Fibroblast of the aortic adventitia (primary cell): Measurements from ENCODE around the gene COL5A2. TPM values are rescaled to one million over a fixed set of nuclear protein-coding genes. Genes with fewer than 3 reads are reported as not detected.

Experiments used
- DNase-seq: peaks from one replicate; pipeline ENCODE4 v3.0.0-alpha.2; 2010; ENCODE audit warnings: low read depth
- H3K4me3 ChIP-seq: 2 replicates; pipeline ENCODE4 v1.5.1; 2011; ENCODE audit warnings: low read depth, mild to moderate bottlenecking, control low read depth, low read length, moderate library complexity
- total RNA-seq: library from RNA; depleted of rRNA; stranded (reverse); fragments of >200 nt; gene quantifications from 2 replicates; pipeline ENCODE4 v1.2.3, GENCODE V29; 2012; ENCODE audit warnings: low replicate concordance
- TF ChIP-seq, protein P1 (sequence below): IDR thresholded peaks from 2 replicates; pipeline ENCODE4 v1.5.1; 2011; ENCODE audit warnings: mild to moderate bottlenecking, low read length, control low read depth, inconsistent platforms; ENCODE audit not compliant: insufficient read depth

The COL5A2 gene
- total RNA-seq, 1 donor = 133 TPM

DNA sequence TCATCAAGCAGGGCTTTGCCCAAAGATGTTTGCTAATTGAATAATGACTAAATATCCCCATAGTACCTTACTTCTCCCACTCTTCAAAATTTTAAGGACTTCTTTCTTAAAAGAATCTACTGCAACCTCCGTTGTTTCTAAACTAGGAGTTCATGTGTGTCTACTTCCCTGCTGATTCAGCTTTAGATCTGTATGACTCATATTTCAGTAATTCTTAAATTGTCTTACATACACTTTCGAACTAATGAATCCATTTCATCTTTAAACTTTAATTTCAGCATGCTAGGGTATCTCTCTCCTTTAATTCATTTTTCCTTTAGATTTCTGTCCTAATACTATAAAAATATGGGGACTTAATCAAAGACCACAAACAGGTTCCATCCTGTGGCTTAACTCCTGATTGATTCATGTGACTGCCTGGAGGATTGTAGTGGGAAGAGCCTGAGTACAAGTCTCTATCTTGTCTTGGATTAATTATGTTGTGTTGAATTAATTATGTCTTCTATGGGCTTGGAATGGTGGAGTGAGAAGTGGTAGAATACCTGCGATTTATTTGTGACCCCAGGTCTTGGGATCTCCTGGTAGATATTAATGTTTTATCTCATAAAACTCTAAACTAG is 24.9 kb upstream of the COL5A2 start:
- DNase-seq = peak; percentile 57
- TF ChIP-seq, protein P1, sequence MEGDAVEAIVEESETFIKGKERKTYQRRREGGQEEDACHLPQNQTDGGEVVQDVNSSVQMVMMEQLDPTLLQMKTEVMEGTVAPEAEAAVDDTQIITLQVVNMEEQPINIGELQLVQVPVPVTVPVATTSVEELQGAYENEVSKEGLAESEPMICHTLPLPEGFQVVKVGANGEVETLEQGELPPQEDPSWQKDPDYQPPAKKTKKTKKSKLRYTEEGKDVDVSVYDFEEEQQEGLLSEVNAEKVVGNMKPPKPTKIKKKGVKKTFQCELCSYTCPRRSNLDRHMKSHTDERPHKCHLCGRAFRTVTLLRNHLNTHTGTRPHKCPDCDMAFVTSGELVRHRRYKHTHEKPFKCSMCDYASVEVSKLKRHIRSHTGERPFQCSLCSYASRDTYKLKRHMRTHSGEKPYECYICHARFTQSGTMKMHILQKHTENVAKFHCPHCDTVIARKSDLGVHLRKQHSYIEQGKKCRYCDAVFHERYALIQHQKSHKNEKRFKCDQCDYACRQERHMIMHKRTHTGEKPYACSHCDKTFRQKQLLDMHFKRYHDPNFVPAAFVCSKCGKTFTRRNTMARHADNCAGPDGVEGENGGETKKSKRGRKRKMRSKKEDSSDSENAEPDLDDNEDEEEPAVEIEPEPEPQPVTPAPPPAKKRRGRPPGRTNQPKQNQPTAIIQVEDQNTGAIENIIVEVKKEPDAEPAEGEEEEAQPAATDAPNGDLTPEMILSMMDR = no peak
- H3K4me3 ChIP-seq = no peak overlapping the region

DNA sequence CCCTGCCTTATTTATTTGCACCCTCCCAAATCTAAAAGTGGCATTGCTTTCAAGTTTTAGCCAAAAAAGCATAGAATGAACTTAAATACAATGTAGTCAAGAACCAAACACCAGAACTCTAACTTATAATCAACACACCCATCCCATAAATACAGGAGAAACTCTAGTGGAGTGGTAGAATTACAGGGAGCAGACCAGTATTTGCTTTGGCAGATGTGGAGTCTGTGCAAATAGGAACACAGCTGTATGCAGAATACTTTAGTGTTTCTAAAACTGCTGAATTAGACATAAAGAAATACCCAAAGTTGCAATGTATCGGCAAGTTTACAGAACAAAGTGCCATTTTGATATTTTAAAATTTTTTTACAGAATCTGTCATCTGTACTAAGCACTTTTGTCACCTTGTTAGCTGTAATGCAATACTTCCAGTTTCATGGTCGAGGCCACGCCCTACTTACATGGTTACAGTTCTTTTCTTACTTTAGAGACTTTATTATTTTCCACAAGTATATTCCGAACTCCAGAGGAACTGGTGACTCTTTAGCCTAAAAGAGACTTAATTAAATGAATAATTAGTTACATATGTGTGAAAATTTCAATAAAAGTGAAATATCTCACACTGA is 23.7 kb upstream of the COL5A2 start:
- TF ChIP-seq, protein P1 = no peak
- DNase-seq = no peak
- H3K4me3 ChIP-seq = no peak overlapping the region

DNA sequence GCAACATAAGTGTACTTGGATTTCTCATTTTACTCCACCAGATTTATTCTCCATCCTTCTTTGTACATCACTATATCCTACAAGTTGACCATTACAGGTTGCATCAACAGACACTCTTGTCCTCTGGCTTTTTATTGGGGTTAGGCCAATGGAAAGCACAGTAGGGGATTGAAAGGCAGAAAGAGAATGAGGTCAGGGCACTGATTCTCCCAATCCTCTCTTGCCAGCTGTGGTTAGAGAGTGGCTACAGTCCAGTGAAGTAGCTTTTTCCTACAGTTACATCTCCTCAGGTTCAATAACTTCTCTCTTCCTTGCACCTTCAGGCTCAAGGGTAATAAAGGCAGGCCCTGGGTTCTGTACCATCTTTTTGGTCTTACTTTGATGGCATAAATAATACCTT is 20.2 kb upstream of the COL5A2 start:
- TF ChIP-seq, protein P1 = no peak

DNA sequence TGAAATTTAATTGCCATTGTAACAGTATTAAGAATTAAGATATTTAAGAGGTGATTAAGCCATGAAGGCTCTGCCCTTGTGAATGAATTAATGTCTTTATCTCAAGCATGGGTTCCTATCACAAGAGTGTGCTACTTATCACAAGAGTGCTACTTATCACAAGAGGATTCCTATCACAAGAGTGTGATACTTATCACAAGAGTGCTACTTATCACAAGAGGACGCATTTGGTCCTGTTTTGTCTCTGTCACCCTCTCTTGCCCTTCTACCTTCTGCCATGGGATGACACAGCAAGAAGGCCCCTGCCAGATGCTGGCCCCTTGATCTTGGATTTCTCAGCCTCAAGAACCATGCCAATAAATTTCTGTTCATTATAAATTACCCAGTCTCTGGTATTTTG is 13.2 kb upstream of the COL5A2 start:
- H3K4me3 ChIP-seq = no peak overlapping the region
- TF ChIP-seq, protein P1 = no peak
- DNase-seq = no peak

More for the DNA sequence above, 20.2 kb upstream of the COL5A2 start:
- no peak for DNase-seq
- no peak overlapping the region for H3K4me3 ChIP-seq

DNA sequence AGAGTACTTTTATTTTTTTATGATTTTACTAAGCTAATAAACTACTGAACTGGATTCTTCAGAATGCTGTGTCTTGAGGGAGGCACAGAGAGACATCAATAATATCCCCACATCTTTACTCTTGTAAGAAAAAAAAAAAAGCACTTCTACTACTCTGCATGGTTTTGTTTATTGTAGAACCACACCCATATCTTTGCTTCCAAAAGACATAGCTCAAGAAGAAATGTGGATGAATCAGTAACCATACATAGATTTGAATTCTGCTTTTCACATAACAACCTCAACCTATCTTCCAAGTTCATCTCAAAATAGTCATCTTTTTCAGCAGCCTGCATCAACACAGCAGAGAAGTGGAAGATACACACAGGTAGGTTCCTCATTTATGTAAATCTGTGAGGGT is 12.2 kb upstream of the COL5A2 start:
- DNase-seq = peak; percentile 74
- H3K4me3 ChIP-seq = no peak overlapping the region
- TF ChIP-seq, protein P1 = no peak

DNA sequence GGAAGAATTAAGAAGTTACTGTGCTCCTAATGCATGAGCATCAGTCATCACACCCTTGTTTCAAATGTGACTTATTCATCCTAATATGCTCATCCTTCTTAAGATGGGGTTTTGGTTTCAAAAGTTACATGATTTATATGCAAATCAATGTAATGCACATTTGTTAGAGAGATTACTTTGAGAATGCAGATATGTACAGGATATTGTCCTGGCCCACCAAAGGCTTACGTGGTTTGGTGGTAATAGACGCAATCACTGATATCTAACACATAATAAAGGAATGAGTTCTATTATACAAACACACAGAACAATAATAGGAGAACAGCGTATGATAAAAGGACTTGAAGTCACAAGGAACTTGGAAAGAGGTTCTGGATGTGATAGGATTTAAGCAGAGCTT is 11.1 kb upstream of the COL5A2 start:
- DNase-seq = no peak
- no peak overlapping the region for H3K4me3 ChIP-seq
- TF ChIP-seq, protein P1 = no peak
